ENCODE measurements around the gene DSN1. TPM values are rescaled to one million over a fixed set of nuclear protein-coding genes. Genes with fewer than 3 reads are reported as not detected.

The DSN1 gene
- total and polyA plus RNA-seq, 2 donors (not counting 3 experiments of a cell fraction or from before 2014, with no cell fraction given), result 11.0 to 25.0 TPM

GRCh38 chr20:36778831-36779655, 5.5 kb upstream of the DSN1 start:
- no peaks in the 10 kb centered on the region for H3K79me2 ChIP-seq (ENCODE audit: control insufficient read depth, insufficient read depth, low read length)
- dilution Hi-C loops (cut with MboI; ENCODE audit: extremely low pct_ligation_motif_present, low sequenced_read_pairs) (no loop called here), intact Hi-C loops (cut with micrococcal nuclease) (no loop called here)
- no peak overlapping the region for H2AFZ ChIP-seq (ENCODE audit: low read depth, low read length)
- FAIRE-seq (no peak), DNase-seq (ENCODE audit: low read depth, low spot score) (no peak)
- H3K4me3 ChIP-seq (replicated peaks in 1 of 3; ENCODE audit: insufficient read depth in 1 of 3, low read depth in 1 of 3, low read length in 3 of 3), result no peak overlapping the region
- H3K4me1 ChIP-seq (ENCODE audit: control insufficient read depth, extremely low read depth, insufficient read depth, low read length), result no peaks in the 10 kb centered on the region
- no peak overlapping the region for H3K4me2 ChIP-seq (ENCODE audit: insufficient read depth, low read length)
- TF ChIP-seq GATA2 (IDR thresholded peaks at IDR 0.05; ENCODE audit: insufficient read depth, insufficient read length, low read depth, low read length) (no peak), POLR2AphosphoS5 (IDR thresholded peaks at IDR 0.05; ENCODE audit: insufficient read depth, low read depth, low read length) (no peak), MYC (IDR thresholded peaks at IDR 0.05; ENCODE audit: low read depth, low read length) (no peak), MAX (IDR thresholded peaks at IDR 0.05; ENCODE audit: insufficient read depth, insufficient read length) (no peak), JUN (IDR thresholded peaks at IDR 0.05; ENCODE audit: borderline replicate concordance, insufficient read depth, insufficient read length, low read depth) (no peak), CTCF (IDR thresholded peaks at IDR 0.05; ENCODE audit: extremely low read depth in 1 of 2, insufficient read depth in 1 of 2, low read depth in 1 of 2, low read length in 2 of 2) (no peak), EZH2 (IDR thresholded peaks at IDR 0.05; ENCODE audit: borderline replicate concordance, low read depth, low read length, severe bottlenecking) (no peak), FOS (IDR thresholded peaks at IDR 0.05; ENCODE audit: borderline replicate concordance, insufficient read depth, low read length) (no peak), POLR2A (IDR thresholded peaks at IDR 0.05; ENCODE audit: low read depth, low read length) (no peak)
- ChIA-PET CTCF (interaction anchor here (0.9 to 1.5 kb wide), 3 partner anchors 7 to 30 kb away, joined by 3 to 5 read pairs (median 3); no protein-coding TSS in a partner anchor), POLR2A (no interaction called here)
- BruUV-seq (replicated peaks), result no TSS peak
- no peak overlapping the region for H3K27ac ChIP-seq (ENCODE audit: insufficient read depth, low read depth, low read length)
- H3K9me3 ChIP-seq (replicated peaks; ENCODE audit: control insufficient read depth, insufficient read depth, low read length), result no peaks in the 10 kb centered on the region
- H3K36me3 ChIP-seq (ENCODE audit: control insufficient read depth in 2 of 2, extremely low read depth in 1 of 2, insufficient read depth in 2 of 2, low read length in 2 of 2), result peaks cover 0 to 7% of the 10 kb centered on the region in 2 experiments
- no peak overlapping the region for H3K9ac ChIP-seq (replicated peaks; ENCODE audit: extremely low read depth, insufficient read depth, low read length)
- no peaks in the 10 kb centered on the region for H3K9me1 ChIP-seq (replicated peaks; ENCODE audit: control insufficient read depth, extremely low read depth, insufficient read depth, low read length)
- no peaks in the 10 kb centered on the region for H4K20me1 ChIP-seq (replicated peaks; ENCODE audit: control insufficient read depth, extremely low read depth, insufficient read depth, low read length)
- no peaks in the 10 kb centered on the region for H3K27me3 ChIP-seq (ENCODE audit: control insufficient read depth in 2 of 2, insufficient read depth in 2 of 2, low read length in 2 of 2)
